HL-60/S4 treated with retinoic acid at 250 ng/mL for 4 days and 3 days (cell line): ENCODE measurements around the gene SLC27A4.
"Not testable (repeated sequence)": the region's sequence is repeated elsewhere in the genome, so short reads cannot be mapped to it uniquely, and the experiment has no call there.

ENCODE experiments used
- in situ Hi-C: fragments of 300-500 bp; cut with MboI; formaldehyde crosslinking; loops from 2 replicates; pipeline ENCODE4 v1.7.0; 2022; ENCODE audit warnings: low sequenced_read_pairs

The SLC27A4 gene

DNA sequence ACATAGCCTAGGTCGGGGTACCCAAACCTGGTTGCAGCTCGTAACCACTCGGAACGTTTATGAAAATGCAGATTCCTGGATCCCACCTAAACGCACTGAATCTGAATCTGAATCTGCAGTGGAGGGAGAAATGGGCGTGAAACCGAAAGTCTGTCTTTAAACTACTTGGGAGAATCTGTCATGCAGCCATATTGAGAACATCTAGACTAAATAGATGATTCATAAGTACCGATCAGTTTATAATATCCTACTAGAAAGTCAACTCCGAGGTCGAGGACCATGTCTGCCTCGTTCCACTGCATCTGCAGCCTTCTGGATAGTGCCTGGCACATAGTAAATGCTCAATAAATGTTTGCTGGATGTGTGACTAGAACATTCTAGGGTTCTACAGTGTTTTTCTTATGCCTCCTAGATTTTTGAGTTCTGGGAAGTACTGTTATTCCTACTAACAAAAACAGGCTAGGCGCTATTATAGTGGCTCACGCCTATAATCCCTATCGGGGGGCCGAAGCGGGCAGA lies 17.1 kb upstream of the SLC27A4 start:
- in situ Hi-C loops, result no loop called here

DNA sequence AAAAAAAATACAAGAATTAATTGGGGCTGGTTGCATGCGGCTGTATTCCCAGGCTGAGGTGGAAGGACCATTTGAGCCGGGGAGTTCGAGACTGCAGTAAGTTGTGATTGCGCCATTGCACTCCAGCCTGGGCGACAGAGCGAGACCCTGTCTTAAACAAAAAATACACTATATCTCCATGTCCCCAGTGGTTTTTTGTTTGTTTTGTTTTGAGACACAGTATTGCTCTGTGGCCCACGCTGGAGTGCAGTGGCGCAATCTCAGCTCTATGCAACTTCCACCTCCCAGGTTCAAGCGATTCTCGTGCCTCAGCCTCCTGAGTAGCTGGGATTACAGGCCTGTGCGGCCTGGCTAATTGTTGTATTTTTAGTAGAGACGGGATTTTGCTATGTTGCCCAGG lies 16.5 kb upstream of the SLC27A4 start:
- in situ Hi-C loops, result no loop called here

DNA sequence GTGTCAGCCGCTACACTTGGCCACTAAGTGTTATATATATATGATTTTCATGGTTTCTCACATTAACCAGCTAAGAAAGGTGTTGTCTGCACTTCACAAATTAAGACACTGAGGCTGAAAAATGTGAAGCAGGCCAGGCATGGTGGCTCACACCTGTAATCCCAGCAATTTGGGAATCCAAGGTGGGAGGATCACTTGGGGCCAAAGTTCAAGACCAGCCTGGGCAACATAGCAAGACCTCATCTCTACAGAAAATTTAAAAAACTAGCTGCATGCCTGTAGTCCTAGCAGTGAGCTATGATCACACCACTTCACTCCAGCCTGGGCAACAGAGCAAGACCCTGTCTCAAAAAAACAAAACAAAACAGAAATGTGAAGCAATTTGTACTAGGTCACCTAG lies 15.9 kb upstream of the SLC27A4 start:
- in situ Hi-C loops, result no loop called here

DNA sequence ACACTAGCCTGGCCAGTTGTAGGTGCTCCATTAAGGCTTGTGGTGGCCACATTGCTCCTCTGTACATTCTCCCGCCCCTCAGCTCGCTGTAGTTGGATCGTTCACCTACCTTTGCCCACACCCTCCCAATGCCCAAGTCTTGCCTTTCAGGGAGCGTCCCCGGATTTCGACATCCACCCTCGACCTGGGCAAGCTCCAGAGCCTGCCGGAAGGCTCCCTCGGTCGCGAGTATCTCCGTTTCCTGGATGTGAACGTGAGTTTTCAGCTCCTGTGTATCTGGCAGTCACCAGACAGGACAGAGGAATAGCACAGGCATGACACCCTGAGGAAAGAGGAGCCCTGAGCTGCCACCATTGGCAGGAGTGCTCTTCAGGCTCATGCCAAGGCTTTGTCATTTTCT lies 14.7 kb upstream of the SLC27A4 start:
- in situ Hi-C loops, result no loop called here

DNA sequence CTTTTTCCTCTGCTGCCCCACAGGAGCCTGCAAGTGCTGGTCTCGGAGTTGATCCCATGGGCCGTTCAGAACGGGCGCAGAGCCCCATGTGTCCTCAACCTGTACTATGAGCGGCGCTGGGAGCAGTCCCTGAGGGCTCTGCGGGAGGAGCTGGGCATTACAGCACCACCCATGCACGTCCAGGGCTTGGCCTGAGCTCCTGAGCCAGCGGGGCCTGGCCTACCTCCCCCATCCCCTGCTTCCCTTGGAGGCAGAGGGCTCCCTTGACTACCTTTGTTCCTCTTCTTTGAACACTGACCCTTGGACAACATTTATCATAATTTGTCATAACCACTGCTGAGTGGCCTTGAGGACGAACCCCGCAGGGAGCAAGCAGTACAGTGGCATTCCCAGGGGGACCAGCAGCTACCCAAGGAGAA lies 6.9 kb upstream of the SLC27A4 start:
- in situ Hi-C loops, result no loop called here

DNA sequence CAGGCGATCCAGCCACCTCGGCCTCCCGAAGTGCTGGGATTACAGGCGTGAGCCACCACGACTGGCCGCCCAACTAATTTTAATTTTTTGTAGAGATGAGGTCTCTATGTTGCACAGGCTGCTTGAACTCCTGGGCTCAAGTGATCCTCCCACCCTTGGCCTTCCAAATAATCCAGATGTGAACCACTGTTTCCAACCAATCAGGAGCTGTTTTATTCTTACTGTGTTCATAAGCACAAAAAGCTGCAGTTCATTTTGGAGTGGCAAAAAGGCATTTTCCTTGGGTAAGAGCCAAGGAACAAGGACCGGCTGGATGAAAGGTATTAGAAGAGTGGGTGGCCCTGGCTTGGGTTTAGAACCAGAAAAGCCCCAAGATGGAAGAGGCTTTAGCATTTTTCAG lies 5.2 kb upstream of the SLC27A4 start:
- in situ Hi-C loops, result no loop called here

DNA sequence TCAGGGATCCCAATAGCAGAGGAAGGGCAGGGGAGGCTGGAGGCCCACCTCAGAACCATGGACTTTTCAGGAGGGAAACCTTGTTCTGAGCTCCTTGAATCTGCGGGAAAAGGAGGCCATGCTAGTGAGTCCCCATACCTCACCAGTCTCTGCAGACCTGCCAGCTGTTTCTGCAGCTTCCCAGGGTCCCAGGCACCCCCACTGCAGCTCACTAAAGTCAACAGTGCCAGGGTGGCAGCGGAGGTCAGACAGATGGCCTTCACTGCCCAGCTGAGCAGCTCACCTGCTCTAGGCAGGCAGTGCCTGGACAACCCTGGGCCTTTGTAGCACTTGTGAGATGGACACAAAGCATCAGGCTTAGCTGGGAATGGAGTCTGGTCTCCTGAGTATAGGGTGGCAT lies 4.4 kb upstream of the SLC27A4 start:
- in situ Hi-C loops, result no loop called here

DNA sequence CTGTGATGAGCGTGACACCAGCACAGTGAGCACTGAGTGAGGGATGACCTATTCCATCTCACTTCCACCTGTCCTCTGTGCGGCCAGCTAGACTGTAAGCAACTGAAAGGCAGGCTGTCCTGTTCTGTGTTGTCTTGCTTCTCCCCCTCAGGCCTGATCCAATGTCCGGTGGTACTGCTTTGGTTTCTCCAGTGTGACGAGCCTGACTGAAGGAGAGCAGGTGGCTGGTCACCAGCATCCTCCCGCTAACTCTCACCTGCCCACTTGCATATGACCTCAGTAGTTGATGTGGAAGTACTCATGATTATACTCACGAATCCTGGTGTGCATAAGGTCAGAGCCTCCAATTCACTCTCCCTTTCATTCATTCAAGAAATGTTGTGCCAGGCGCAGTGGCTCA lies 2.4 kb upstream of the SLC27A4 start:
- in situ Hi-C loops, result no loop called here

DNA sequence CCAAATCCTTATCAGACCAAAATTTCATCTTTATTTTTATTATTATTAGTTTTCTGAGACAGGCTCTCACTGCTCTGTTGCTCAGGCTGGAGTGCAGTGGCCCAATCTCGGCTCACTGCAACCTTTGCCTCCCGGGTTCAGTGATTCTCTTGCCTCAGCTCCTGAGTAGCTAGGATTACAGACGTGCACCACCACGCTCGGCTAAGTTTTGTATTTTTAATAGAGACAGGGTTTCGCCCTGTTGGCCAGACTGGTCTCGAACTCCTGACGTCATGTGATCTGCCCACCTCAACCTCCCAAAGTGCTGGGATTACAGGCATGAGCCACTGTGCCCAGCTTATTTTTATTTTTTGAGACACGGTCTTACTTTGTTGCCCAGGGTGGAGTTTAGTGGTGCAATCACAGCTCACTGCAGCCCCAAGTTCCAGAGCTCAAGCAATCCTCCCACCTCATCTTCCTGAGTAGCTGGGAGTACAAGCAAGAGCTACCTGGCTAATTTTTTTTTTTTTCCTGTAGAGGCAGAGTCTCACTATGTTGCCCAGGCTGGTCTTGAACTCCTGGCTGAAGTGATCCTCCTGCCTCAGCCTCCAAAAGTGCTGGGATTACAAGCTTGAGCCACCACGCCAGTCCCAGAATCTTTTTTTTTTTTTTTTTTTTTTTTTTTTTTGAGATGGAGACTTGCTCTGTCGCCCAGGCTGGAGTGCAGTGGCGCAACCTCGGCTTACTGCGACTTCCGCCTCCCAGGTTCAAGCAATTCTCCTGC lies 1.3 kb upstream of the SLC27A4 start:
- in situ Hi-C loops, result not testable (repeated sequence)

DNA sequence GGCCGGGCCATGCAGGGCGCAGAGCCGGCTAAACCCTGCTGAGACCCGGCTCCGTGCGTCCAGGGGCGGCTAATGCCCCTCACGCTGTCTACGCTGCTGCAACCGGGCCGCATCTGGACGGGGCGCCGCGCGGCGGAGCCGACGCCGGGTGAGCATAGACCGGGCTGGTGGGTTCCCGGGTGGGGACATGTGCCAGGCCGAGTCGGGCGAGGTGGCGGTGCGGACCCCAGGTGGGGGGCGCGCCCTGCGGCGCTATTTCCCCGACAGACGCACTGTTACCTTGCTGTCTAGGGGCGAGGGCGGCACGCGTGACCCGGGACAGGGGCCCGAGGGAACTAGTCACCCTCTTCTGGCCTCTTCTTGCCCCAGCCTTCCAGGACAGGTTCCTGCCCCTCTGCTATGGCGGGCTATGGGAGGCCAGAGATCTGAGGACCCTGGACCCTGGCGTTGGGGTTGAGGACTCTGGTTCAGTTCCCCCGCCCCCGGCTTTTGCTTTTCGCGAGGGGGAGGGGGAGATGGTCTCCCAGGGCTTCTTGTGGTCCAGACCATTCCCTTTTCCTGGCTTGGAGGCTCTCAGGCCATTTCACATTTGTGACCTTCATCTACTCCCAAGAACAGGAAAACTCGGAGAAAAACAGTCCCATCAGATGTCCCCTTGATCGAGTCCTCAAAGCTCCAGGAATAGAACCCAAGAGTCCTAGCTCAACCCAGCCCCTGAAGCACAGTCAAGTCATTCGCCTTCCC lies 536 bp downstream of the SLC27A4 start:
- in situ Hi-C loops, result no loop called here

DNA sequence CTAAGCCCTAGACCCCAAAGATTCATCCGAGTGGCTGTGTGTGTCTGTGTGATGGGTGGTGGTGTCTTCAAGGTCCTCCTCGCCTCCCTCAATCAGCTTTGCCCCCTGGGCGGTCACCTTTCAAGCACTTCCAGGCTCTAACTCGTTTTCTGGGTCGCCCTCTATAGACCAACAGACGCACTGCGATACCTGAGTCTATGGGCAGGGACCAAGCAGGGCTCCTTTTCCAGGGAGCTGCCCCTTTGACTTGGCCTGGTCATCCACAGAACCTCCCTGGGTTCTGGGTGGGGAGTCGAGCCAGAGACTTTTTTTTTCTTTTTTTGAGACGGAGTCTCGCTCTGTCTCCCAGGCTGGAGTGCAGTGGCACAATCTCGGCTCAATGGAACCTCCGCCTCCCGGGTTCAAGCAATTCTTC lies 1.1 kb downstream of the SLC27A4 start:
- in situ Hi-C loops, result no loop called here

DNA sequence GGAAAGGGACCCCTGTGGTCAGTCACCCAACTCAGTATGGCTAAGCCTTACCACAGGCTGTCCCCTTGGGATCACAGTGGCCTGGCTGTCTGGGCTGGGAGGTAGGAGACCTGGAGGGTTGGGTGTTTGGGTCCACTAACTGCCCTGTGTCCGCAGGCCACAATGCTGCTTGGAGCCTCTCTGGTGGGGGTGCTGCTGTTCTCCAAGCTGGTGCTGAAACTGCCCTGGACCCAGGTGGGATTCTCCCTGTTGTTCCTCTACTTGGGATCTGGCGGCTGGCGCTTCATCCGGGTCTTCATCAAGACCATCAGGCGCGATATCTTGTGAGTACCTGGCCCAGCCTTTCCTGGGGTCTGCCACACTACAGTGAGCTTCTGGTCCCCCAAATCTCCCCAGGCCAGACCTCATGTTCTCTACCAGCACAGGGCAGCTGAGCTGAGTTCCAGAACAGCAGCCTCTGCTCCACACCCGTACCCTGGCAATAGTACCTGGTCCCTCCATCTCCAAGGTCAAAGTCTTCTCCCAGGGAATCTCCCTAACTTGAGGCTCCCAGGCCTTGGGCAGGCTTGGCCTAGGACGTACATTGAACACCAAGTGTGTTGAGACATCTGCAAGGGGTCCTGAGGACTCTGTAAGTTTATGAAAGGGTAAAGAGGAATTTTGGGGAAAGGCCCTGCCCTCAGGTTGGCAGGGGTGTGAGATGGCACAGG lies 2.8 kb downstream of the SLC27A4 start:
- in situ Hi-C loops, result no loop called here

DNA sequence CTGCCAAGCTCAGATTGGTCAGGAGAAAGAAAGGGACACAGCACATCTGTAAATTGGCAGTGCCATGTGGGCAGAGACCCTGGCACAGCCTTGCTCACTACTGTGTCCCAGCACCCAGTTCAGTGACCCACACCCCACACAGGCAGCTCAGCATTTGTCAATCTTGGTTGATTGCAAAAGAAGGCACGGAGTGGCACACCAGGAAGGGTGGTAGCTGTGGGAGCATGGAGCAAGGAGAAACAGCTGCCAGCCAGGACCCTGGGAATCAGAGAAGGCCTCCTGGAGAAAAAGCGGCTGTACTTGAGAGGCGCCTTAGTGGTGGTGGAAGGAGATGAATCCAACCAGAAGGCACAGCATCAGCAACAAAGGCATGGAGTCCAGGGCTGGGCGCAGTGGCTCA lies 3.5 kb downstream of the SLC27A4 start:
- in situ Hi-C loops, result no loop called here

DNA sequence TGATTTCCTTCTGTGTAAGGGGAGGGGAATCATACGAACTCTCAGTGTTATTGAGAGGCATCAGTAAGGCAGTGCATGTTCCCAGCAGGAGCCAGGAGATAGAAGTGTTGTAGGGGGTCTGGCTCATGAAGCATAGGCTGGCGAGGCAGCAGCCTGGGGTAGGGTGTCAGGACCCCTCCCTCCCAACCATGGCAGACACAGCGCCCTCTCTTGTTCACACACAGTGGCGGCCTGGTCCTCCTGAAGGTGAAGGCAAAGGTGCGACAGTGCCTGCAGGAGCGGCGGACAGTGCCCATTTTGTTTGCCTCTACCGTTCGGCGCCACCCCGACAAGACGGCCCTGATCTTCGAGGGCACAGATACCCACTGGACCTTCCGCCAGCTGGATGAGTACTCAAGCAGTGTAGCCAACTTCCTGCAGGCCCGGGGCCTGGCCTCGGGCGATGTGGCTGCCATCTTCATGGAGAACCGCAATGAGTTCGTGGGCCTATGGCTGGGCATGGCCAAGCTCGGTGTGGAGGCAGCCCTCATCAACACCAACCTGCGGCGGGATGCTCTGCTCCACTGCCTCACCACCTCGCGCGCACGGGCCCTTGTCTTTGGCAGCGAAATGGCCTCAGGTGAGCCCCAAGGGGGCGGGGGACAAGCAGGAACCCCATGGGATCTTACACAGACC lies 4.7 kb downstream of the SLC27A4 start:
- in situ Hi-C loops, result no loop called here

DNA sequence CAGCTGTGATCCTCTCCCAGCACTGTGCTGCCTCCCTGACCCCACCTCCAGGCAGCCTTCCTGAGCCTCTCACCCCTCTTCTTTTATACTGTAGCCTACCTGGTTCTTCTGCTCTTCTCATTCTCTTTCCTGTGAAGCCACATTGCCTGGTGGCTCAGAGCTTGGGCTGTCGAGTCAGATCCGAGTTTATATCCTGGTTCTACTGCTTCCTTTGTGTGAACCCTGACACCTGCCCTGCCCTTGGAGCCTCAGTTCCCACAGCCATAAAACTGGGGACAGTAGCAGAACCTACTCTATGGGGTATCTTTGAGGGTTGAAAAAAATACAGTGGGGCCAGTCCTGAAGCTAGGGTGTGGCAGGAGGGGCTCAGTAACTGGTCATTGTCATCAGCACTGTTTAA lies 8.8 kb downstream of the SLC27A4 start:
- in situ Hi-C loops, result no loop called here

DNA sequence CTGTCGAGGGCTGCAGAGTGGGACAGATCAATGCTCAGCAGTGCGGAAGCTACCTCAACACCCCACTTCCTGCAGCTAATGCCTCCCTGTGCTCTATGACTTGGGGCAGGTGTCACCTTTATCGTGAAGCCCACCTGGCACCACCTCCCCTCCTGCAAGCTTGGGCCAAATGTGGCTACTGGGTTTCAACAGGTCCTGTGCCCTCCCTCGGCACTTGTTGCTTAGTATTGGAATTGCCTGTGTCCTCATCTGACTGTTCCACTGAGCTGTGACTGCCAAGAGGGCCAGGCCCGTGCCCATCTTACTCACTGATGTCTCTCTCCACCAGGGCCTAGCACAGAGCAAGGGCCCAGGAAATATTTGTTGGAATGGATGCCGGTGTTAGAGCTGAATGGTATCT lies 9.4 kb downstream of the SLC27A4 start:
- in situ Hi-C loops, result no loop called here

DNA sequence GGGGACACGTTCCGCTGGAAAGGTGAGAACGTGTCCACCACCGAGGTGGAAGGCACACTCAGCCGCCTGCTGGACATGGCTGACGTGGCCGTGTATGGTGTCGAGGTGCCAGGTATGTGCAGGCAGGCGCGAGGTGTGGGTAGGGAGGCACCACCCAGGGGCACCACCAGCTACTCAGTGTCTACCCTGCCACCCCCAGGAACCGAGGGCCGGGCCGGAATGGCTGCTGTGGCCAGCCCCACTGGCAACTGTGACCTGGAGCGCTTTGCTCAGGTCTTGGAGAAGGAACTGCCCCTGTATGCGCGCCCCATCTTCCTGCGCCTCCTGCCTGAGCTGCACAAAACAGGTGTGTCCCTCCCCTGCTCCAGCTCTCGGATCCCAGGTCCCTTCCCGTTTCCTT lies 15.1 kb downstream of the SLC27A4 start:
- in situ Hi-C loops, result no loop called here

DNA sequence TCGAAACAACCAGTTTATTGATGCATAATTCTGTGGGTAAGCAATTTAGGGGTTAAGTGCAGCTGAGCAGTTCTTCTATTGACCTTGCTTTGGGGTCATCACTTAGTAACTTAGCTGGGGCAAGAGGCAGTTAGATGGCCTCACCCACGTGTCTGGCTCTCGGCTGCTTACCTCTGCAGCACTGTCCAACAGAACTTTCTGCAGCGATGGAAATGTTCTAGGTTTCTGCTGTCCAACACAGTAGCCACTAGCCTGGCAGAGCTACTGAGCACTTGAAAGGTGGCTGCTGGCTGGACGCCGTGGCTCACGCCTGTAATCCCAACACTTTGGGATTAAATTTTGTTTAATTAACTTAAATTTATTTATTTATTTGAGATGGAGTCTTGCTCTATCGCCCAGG lies 17.8 kb downstream of the SLC27A4 start:
- in situ Hi-C loops, result no loop called here

DNA sequence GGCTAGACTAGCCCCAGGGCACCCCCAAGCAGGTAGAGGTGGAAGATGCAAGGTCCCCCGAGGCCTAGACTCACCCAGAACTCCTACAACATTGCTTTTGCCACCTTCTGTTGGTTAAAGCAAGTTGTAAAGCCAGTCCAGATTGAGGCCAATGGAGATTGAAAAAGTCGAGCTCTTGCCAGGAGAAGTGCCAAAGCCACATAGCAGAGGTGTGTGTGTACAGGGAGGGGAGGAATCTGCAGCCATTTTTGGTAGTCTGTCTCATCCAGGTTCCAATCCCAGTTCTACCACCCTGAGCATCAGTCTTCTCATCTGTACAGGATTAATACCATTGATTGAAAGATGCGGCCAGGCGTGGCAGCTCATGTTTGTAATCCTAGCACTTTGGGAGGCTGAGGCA lies 18.5 kb downstream of the SLC27A4 start:
- in situ Hi-C loops, result no loop called here

DNA sequence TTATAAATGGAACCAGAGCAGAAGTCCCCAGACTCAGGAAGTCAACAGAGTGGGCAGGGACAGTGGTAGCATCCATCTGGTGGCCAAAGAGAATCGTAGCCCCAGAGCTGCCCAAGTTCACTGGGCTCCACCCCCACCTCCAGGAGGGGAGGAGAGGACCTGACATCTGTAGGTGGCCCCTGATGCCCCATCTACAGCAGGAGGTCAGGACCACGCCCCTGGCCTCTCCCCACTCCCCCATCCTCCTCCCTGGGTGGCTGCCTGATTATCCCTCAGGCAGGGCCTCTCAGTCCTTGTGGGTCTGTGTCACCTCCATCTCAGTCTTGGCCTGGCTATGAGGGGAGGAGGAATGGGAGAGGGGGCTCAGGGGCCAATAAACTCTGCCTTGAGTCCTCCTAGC lies 20.5 kb downstream of the SLC27A4 start:
- in situ Hi-C loops, result loop anchor here (10.0 kb wide), 1 partner anchor 54 kb away; no protein-coding TSS in a partner anchor
